ENCODE data around the gene CD7.

Gene CD7

GRCh38 chr17:82277851-82278250 is 39.6 kb downstream of the CD7 start:
- DNase-seq, result no peak

- no peak for DNase-seq
Observed at GRCh38 chr17:82276938-82277337, 40.5 kb downstream of the CD7 start.

GRCh38 chr17:82275326-82275725 is 42.1 kb downstream of the CD7 start:
- no peak for DNase-seq

GRCh38 chr17:82274134-82275020 is 43.0 kb downstream of the CD7 start:
- no peak for DNase-seq

- DNase-seq, result peak; percentile 94 to 95
Observed at GRCh38 chr17:82273327-82274133, 43.9 kb downstream of the CD7 start, which contains the start of gene CSNK1D. Gene CSNK1D, minus strand, starts transcription at chr17:82273700. Its CDS starts 319 bp downstream, at chr17:82273381.

GRCh38 chr17:82272495-82273326 is 44.7 kb downstream of the CD7 start:
- peak; percentile 34 to 42 for DNase-seq

- DNase-seq, result no peak
Observed at GRCh38 chr17:82271401-82271800, 46.0 kb downstream of the CD7 start.

- DNase-seq, result no peak
Observed at GRCh38 chr17:82270651-82271050, 46.8 kb downstream of the CD7 start.

- no peak for DNase-seq
Observed at GRCh38 chr17:82269882-82270500, 47.4 kb downstream of the CD7 start.

GRCh38 chr17:82269138-82269881 is 48.1 kb downstream of the CD7 start:
- no peak for DNase-seq

- DNase-seq, result peak; percentile 44 to 57
Observed at GRCh38 chr17:82267575-82268379, 49.6 kb downstream of the CD7 start.

GRCh38 chr17:82266142-82266541 is 51.3 kb downstream of the CD7 start:
- no peak for DNase-seq
